Upper lobe of left lung (tissue), 6 donors: ENCODE measurements around the gene CSGALNACT2. TPM values are rescaled to one million over a fixed set of nuclear protein-coding genes. Genes with fewer than 3 reads are reported as not detected.
"Not testable (repeated sequence)": the region's sequence is repeated elsewhere in the genome, so short reads cannot be mapped to it uniquely, and the experiment has no call there.

ENCODE experiments used
- ATAC-seq, 2 donors: fragments of 200-7000 bp; cut with Tn5 transposase; one replicate each; pipeline ENCODE4 v1.9.1; 2022; ENCODE audit warnings: mild to moderate bottlenecking in 2 of 2, moderate library complexity in 2 of 2; ENCODE audit not compliant: low FRiP score in 2 of 2
- DNase-seq, 2 donors: peaks; one replicate each; pipeline ENCODE4 v3.0.0-alpha.2; 2019 to 2020
- H3K27ac ChIP-seq, 4 donors: fragments of 200-600 bp; sonication (generic); one replicate each; pipeline ENCODE4 v1.5.1; 2016 to 2019
- H3K27me3 ChIP-seq, 4 donors: fragments of 200-600 bp; sonication (generic); one replicate each; pipeline ENCODE4 v1.5.1; 2017 to 2019
- H3K36me3 ChIP-seq, 4 donors: fragments of 200-600 bp; sonication (generic); one replicate each; pipeline ENCODE4 v1.5.1; 2016 to 2019
- H3K4me1 ChIP-seq, 4 donors: fragments of 200-600 bp; sonication (generic); one replicate each; pipeline ENCODE4 v1.5.1; 2018 to 2019
- H3K4me3 ChIP-seq, 4 donors: fragments of 200-600 bp; sonication (generic); one replicate each; pipeline ENCODE4 v1.5.1; 2017 to 2019; ENCODE audit warnings: mild to moderate bottlenecking in 2 of 4, moderate library complexity in 1 of 4
- H3K9me3 ChIP-seq, 4 donors: fragments of 200-600 bp; sonication (generic); one replicate each; pipeline ENCODE4 v1.5.1; 2018 to 2019
- CTCF ChIP-seq, 6 experiments: fragments of 450-650 bp in 4 of 6; fragments of 200-600 bp in 2 of 6; sonication (generic) in 2 of 6; IDR thresholded peaks; one replicate each; pipeline ENCODE4 v1.5.1; 2016 to 2019; ENCODE audit warnings: antibody characterized with exemption in 6 of 6
- EP300 ChIP-seq, 4 donors: sonication (generic); formaldehyde crosslinking; IDR thresholded peaks; one replicate each; pipeline ENCODE4 v1.5.1; 2017; ENCODE audit warnings: antibody characterized with exemption in 4 of 4, control low read depth in 2 of 4
- POLR2A ChIP-seq, 4 donors: fragments of 450-650 bp; IDR thresholded peaks; one replicate each; pipeline ENCODE4 v1.5.1; 2016 to 2017; ENCODE audit warnings: antibody characterized with exemption in 4 of 4, mild to moderate bottlenecking in 2 of 4
- POLR2AphosphoS5 ChIP-seq, 2 donors: sonication (generic); formaldehyde crosslinking; IDR thresholded peaks; one replicate each; pipeline ENCODE4 v1.5.1; 2017; ENCODE audit warnings: antibody characterized with exemption in 2 of 2
- WGBS, 2 donors: methylation state at CpG; one replicate each; pipeline ENCODE4 v1.1.5; 2017 to 2018; 5-methylcytosine and 5-hydroxymethylcytosine counted together
- total RNA-seq, 6 donors: library from RNA; depleted of rRNA in 4 of 6; stranded (reverse); fragments of >200 nt in 4 of 6; gene quantifications; one replicate each; pipeline versions ENCODE4 v1.1.0 to v1.2.1, GENCODE V29; 2016 to 2021
- donor health status: DM: no; HTN: no; CAD: no; lungs with moderate emphysema.
- donor health status: DM: no; HTN: yes; CAD: no; lungs with severe emphysema.

The CSGALNACT2 gene
- total RNA-seq, 6 donors from 2014 or later: 30.5 to 47.1 (median 35.1) TPM

- no peaks in the 10 kb centered on the region for H3K36me3 ChIP-seq
- DNase-seq (no peak), ATAC-seq (peak in 1 of 2 donors; percentile 36)
- peak overlapping the region; percentile 92 to 97 (median 95) for H3K27ac ChIP-seq
- peaks cover 21 to 53% (median 35%) of the 10 kb centered on the region in 4 donors for H3K4me1 ChIP-seq
- H3K9me3 ChIP-seq: no peaks in the 10 kb centered on the region
- 0% methylated on average over 17 to 22 of the region's 22 CpGs for WGBS, 2 donors
- peak overlapping the region; percentile 77 to 89 (median 86) for H3K4me3 ChIP-seq
- no peaks in the 10 kb centered on the region for H3K27me3 ChIP-seq
- TF ChIP-seq EP300 (IDR thresholded peaks at IDR 0.05): no peak
These were observed 554 bp downstream of the CSGALNACT2 start for GRCh38 chr10:43138757-43139241.

DNA sequence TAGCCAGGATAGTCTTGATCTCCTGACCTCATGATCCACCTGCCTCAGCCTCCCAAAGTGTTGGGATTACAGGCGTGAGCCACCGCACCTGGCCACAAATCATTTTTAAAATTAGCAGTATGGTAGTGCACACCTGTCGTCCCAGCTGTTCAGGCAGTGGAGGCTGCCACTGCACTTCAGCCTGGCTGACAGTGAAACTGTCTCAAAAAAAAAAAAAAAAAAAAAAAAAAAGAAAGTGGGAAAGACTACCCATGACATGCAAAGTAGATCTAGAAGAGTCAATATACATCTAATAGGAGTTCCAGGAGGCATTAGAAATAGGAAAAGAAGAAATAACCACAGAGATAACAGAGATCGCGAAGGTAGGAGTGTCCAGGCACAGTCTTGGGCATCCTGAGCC, 3.2 kb downstream of the CSGALNACT2 start:
- no peak overlapping the region for H3K4me3 ChIP-seq
- H3K4me1 ChIP-seq: peaks cover 27 to 72% (median 45%) of the 10 kb centered on the region in 4 donors
- TF ChIP-seq POLR2AphosphoS5 (IDR thresholded peaks at IDR 0.05) (no peak), EP300 (IDR thresholded peaks at IDR 0.05) (no peak), POLR2A (IDR thresholded peaks at IDR 0.05) (no peak), CTCF (IDR thresholded peaks at IDR 0.05) (no peak)
- DNase-seq: no peak
- 91 to 93% methylated on average over 5 of the region's 5 CpGs for WGBS, 2 donors
- H3K36me3 ChIP-seq: no peaks in the 10 kb centered on the region
- no peak for ATAC-seq
- H3K27me3 ChIP-seq: no peaks in the 10 kb centered on the region
- no peaks in the 10 kb centered on the region for H3K9me3 ChIP-seq
- peak overlapping the region; percentile 92 to 97 (median 95) for H3K27ac ChIP-seq

DNA sequence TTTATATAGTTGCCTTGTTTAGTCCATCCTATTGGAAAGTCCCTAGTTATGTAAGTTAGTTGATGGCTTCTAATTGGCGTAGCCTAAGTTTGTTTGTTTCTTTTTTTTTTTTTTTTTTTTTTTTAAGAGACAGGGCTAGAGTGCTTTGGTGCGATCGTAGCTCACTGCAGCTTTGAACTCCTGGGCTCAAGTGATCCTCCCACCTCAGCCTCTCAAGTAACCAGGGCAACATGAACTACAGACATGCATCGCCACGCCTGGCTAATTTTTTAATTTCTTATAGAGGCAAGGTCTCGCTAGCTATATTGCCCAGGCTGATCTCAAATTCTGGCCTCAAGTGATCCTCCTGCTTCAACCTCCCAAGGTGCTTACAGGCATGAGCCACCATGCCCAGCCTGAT, 7.1 kb downstream of the CSGALNACT2 start:
- Histone ChIP-seq H3K4me3 (no peak overlapping the region), H3K9me3 (no peaks in the 10 kb centered on the region), H3K27me3 (no peaks in the 10 kb centered on the region), H3K36me3 (no peaks in the 10 kb centered on the region), H3K27ac (no peak overlapping the region), H3K4me1 (peaks cover 19 to 47% (median 32%) of the 10 kb centered on the region in 4 donors)
- TF ChIP-seq POLR2AphosphoS5 (IDR thresholded peaks at IDR 0.05) (no peak), CTCF (IDR thresholded peaks at IDR 0.05) (no peak), EP300 (IDR thresholded peaks at IDR 0.05) (no peak), POLR2A (IDR thresholded peaks at IDR 0.05) (no peak)
- WGBS, 2 donors: 78 to 79% methylated on average over 6 of the region's 6 CpGs
- no peak for DNase-seq
- ATAC-seq: no peak

DNA sequence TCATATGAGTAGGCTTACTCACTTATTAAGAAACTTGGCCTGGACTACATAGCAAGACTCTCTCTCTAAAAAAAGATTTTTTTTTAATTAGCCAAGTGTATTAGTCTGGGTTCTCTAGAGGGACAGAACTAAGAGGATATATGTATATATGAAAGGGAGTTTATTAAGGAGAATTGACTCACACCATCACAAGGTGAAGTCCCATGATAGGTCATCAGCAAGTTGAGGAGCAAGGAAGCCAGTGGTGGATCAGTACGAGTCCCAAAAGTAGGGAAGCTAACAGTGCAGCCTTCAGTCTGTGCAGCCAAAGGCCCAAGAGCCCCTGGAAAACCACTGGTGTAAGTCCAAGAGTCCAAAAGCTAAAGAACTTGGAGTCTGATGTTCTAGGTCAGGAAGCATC, 7.7 kb downstream of the CSGALNACT2 start:
- not testable (repeated sequence) for H3K4me3 ChIP-seq, H3K27ac ChIP-seq, DNase-seq, H3K9me3 ChIP-seq, H3K36me3 ChIP-seq, ATAC-seq, H3K27me3 ChIP-seq
- peaks cover 16 to 47% (median 28%) of the 10 kb centered on the region in 4 donors for H3K4me1 ChIP-seq
- 71 to 89% methylated on average over 1 of the region's 1 CpG for WGBS, 2 donors

GRCh38 chr10:43151371-43151770, 13.1 kb downstream of the CSGALNACT2 start:
- Histone ChIP-seq H3K27me3 (no peaks in the 10 kb centered on the region), H3K4me1 (peaks cover 0 to 32% (median 6%) of the 10 kb centered on the region in 4 donors), H3K36me3 (no peaks in the 10 kb centered on the region), H3K4me3 (no peak overlapping the region), H3K9me3 (no peaks in the 10 kb centered on the region), H3K27ac (no peak overlapping the region)
- no peak for DNase-seq
- TF ChIP-seq POLR2AphosphoS5 (IDR thresholded peaks at IDR 0.05) (no peak), CTCF (IDR thresholded peaks at IDR 0.05) (no peak), EP300 (IDR thresholded peaks at IDR 0.05) (no peak), POLR2A (IDR thresholded peaks at IDR 0.05) (no peak)
- 59 to 75% methylated on average over 2 of the region's 2 CpGs for WGBS, 2 donors
- ATAC-seq: no peak

GRCh38 chr10:43153901-43154300, 15.7 kb downstream of the CSGALNACT2 start:
- Histone ChIP-seq H3K4me3 (no peak overlapping the region), H3K9me3 (no peaks in the 10 kb centered on the region), H3K27ac (no peak overlapping the region), H3K4me1 (peaks cover 0 to 39% (median 9%) of the 10 kb centered on the region in 4 donors), H3K36me3 (no peaks in the 10 kb centered on the region), H3K27me3 (no peaks in the 10 kb centered on the region)
- 70 to 82% methylated on average over 2 of the region's 2 CpGs for WGBS, 2 donors
- TF ChIP-seq POLR2A (IDR thresholded peaks at IDR 0.05) (no peak), CTCF (IDR thresholded peaks at IDR 0.05) (no peak), EP300 (IDR thresholded peaks at IDR 0.05) (no peak), POLR2AphosphoS5 (IDR thresholded peaks at IDR 0.05) (no peak)
- ATAC-seq (no peak), DNase-seq (no peak)
